HG02763 (cell line): ENCODE data around the gene RMND5B.
"Not testable (repeated sequence)": the region's sequence is repeated elsewhere in the genome, so short reads cannot be mapped to it uniquely, and the experiment has no call there.

Experiments
- ATAC-seq: cut with Tn5 transposase; IDR thresholded peaks from one replicate; pipeline ENCODE4 v1.9.1; 2021; ENCODE audit warnings: mild to moderate bottlenecking, moderate library complexity; ENCODE audit not compliant: unreplicated experiment

RMND5B gene

GRCh38 chr5:178130234-178130575 is 609 bp upstream of the RMND5B start:
- not testable (repeated sequence) for ATAC-seq

- ATAC-seq = no peak
Observed at GRCh38 chr5:178131446-178131996, 707 bp downstream of the RMND5B start.

- no peak for ATAC-seq
Observed at GRCh38 chr5:178136990-178137389, 6.2 kb downstream of the RMND5B start.

GRCh38 chr5:178137991-178138390 is 7.2 kb downstream of the RMND5B start:
- no peak for ATAC-seq

GRCh38 chr5:178141550-178141949 is 10.7 kb downstream of the RMND5B start:
- no peak for ATAC-seq

GRCh38 chr5:178142642-178143041 is 11.8 kb downstream of the RMND5B start:
- no peak for ATAC-seq

- no peak for ATAC-seq
Observed at GRCh38 chr5:178143246-178143645, 12.4 kb downstream of the RMND5B start.

- no peak for ATAC-seq
Observed at GRCh38 chr5:178143901-178144300, 13.1 kb downstream of the RMND5B start.

- no peak for ATAC-seq
Observed at GRCh38 chr5:178145965-178146820, 15.4 kb downstream of the RMND5B start.

- no peak for ATAC-seq
Observed at GRCh38 chr5:178147406-178147805, 16.6 kb downstream of the RMND5B start.

- ATAC-seq = no peak
Observed at GRCh38 chr5:178149199-178149932, 18.6 kb downstream of the RMND5B start.

- ATAC-seq = no peak
Observed at GRCh38 chr5:178150977-178151734, 20.3 kb downstream of the RMND5B start.

- ATAC-seq = no peak
Observed at GRCh38 chr5:178152491-178153444, 22.0 kb downstream of the RMND5B start.

GRCh38 chr5:178153530-178154340 is 22.9 kb downstream of the RMND5B start, which contains the start of gene NHP2:
NHP2 (minus strand) TSS chr5:178153885; CDS start chr5:178153817, 68 bp downstream.
- ATAC-seq = peak; percentile 98

GRCh38 chr5:178155065-178155464 is 24.3 kb downstream of the RMND5B start:
- no peak for ATAC-seq

GRCh38 chr5:178160176-178160575 is 29.4 kb downstream of the RMND5B start:
- no peak for ATAC-seq

GRCh38 chr5:178162481-178162880 is 31.7 kb downstream of the RMND5B start:
- ATAC-seq = no peak

GRCh38 chr5:178163772-178164735 is 33.2 kb downstream of the RMND5B start:
- ATAC-seq = peak; percentile 93
